NCI-H1930 (cell line): ENCODE results near the gene CORT.

ENCODE experiments used
- DNase-seq, 2 experiments: peaks; one replicate each; lab custom pipeline; 2025; lab: John Stamatoyannopoulos, UW

Gene CORT

DNA sequence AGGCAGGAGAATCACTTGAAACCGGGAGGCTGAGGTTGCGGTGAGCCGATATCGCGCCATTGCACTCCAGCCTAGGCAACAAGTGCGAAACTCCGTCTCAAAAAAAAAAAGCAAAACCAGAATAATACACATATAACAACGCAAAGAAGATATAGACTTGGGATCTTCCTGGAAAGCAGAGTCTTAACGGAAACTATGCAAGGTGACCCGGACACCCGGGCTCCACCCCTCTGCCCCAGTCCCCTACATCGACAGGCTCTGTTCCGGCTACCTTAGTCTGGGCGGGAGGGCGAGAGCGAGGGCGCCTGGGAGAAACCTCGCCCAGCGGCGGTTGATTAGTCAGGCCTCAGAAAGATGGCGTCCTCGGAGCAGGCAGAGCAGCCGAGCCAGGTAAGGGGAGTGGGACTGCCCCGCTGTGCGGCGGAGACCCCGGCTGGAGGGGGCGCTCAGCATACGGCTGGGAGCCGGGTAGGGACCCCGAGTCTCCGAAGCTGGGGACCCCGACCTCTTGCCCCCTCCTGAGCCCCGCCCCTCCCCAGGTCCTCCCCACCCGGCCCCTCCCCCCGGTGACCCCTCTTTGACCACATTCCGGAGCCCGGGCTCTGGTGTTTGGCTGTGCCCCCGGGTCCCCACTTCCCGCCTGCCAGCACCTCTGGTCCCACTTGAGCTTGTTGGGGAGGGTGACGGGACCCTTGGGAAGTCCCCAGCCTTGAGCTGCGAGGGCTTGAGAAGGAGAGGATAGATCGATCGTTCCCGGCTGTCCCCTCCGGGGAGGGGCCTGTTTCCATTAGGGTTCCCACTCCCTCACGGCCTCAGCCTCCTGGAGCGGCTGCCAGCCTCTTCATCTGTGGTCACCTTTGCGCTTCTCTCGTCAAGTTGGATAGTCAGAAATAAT, 25.0 kb downstream of the CORT start, which contains the start of gene PEX14:
PEX14 (plus strand) TSS at position 338 of the 895 bp plus-strand sequence; CDS start at position 355, 17 bp downstream.
- peak; percentile 68 to 84 for DNase-seq

DNA sequence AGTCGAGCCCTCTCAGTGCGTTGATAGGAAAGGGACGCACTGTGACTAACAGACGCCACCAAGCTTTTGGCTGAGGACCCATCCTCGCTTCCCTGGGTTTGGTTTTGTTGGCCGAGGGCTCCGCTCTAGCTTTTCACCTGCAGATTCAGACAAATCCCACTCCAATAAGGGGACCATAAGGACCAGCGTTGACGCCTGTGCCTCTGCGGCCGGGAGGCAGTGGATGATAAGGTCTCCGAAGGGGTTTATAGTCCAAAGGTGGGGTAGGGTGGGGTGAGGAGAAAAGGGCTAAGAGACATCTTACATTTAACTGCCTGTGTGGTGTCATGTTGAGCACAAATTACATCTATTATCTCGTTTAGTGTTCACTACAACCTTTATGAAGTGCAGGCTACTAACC, 25.7 kb downstream of the CORT start:
- DNase-seq, result no peak

DNA sequence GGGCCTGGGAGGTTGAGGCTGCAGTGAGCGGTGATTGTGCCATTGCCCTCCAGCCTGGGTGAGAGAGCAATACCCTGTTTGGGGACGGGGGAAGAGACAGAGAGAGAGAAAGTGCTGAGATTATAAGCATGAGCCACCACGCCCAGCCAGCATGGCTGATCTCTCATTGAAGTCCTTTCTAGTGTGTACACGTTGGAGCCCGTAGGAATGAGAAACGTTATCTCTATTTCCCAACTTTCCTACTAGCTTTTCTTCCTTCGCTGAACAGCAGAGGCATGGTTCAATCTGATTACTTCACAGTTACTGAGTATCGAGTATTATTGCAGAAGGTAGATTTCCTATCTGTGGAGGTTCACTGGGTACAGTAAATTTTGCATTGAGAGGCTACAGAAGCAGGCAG, 29.5 kb downstream of the CORT start:
- DNase-seq, result no peak

DNA sequence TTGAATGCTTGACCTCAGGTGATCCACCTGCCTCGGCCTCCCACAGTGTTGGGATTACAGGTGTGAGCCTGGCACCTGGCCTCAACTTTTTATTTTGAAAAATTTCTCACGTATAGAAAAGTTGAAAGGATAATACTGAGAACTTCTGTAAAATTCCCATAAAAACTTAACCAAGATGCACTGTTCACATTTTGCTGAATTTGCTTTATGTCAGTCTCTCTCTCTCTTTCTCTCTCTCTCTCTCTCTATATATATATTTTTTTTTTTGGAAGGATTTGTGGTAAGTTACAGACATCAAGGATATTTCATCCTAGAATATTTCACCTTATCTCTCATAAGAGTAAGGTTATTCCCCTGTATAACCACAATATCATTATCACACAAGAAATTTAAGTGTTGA, 30.8 kb downstream of the CORT start:
- no peak for DNase-seq

DNA sequence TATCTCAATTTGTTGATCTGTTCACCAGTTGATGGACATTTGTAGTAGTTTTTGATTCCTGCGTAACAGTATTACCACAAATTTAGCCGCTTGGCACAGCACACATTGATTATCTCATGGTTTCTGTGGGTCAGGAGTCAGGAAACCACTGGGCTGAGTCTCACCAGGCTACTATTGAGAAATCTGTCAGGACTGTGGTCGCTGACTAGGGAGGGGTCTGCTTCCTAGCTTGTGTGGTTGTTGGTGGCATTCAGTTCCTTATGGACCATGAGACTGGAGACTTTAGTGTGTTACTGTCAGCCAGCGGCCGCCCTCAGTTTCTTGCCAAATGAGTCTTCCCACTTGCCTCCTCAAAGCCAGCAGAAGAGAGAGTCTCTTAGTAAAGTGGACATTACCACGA, 34.7 kb downstream of the CORT start:
- no peak for DNase-seq

DNA sequence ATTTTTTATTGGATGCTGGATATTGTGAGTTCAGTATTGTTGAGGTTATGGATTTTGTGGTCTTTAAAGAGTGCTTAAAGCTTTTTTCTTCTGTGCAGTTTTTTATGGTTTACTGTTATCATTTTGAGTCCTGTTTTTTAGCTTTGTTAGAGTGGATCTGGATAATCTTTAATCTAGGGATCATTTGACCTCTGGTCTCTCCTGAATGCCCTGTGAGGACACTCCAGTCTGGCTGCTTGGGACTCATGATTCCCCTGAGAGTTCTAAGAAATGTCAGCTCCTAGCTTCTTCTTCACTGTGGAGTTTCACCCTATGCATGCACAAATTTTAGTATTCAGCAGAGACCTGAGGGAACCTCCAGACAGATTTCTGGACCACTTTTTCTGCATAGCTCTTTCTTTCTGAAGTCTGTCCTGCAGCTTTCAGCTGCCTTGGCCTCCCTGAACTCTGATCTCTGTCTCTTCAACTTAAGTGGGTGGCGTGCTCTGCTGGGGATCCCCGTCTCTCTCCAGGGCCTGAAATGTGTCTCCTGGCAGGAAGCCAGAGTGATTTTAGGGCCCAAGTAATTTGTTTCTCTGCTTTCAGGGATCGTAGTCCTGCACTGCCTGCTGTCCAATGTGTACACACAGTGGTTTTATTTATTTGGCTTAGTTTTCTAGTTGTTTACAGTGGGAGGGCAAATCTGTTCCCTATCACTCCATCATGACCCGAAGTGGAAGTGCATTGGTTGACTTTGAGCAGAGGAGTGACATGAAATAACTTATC, 39.6 kb downstream of the CORT start:
- no peak for DNase-seq

DNA sequence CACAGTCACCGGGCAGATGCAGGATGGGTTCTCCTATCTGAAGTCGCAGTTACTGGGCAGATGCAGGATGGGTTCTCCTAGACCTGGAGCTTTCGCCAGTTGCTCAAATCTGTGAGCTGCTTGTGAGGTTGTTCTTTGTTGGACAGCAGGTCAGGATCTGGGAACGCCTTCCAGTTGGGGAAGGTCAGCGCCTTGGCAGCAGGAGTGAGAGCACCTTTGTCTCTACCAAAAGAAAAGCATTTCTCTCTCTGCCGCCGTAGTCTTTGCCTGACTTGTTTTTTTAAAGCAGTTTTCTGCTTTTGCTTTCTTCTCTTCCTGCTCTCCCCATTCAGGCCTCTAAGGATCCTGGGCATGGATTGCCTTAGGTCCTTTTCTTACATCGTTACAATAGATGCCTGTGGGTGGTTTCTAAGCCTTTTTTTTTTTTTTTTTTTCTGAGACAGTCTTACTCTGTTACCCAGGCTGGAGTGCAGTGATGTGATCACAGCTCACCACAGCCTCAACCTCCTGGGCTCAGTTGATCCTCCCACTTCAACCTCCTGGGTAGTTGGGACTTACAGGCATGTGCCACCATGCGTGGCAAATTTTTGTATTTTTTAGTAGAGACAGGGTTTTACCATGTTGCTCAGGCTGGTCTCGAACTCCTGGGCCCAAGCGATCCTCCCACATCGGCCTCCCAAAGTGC, 40.6 kb downstream of the CORT start:
- no peak for DNase-seq

DNA sequence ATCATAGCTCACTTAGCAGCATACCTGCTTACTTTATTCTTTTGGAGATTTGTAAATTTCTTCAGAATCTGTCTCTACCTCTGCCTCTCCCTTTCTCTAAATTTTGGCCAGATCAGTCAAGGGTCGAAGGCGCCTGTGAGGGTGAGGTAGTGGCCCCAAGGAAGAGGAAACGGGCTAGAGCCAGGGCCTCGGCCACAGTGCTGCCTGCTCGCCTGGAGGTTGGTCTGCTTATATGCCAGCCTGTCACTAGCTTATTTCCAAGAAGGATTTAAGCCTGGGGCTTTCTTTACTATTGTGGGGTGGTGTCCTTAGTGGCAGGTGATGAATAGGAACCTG, 44.6 kb downstream of the CORT start:
- DNase-seq, result no peak

DNA sequence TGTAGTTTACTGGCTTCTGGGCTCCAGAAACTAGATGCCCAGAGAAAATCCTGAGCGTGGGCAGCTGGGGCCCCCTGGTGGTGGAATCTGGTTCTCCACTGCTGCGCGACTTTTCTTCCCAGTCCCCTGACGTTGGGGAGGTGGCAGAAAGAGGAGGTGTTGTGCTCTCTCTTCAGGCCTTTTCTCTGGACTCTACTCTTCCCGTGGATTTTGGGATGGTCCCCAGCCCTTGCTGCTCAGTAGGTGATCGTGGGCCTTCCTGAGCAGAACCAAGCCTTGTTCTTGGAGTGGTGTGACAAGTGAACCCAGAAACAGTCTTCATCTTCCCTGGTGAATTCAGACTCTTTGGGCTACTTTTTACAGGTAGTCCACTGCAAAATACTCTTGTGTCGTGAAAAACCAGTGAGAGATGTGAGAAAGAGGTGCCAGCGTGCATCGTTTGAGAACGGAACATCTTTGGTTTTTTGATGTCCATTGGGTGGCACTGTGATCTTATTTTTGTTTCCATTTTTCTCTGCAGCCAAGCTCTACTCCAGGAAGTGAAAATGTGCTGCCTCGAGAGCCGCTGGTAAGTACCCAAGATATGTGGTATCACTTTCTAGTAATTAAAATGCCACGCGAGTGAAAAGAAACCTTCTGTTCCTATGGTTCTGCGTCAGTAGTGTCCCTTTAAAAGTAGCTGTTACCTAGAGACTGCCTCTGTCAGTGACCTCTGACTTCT, 45.1 kb downstream of the CORT start:
- DNase-seq, result peak; percentile 10 to 48

DNA sequence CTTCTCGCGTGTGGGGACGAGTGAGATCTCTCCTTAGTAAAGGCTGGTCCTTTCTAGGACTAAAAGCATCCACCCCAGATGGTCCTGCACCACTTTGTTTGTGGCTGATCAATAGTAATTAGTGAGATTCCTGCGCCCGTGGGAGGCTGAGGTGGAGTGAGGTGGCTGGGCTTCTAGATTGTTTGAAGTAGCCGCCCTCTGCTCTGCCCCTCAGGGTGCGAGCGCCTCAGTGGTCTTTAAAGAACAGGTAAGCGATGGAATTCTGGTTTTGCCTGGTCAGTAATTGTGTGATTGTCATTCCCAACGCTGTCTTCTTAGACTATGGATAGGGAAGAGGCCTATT, 45.6 kb downstream of the CORT start:
- DNase-seq, result no peak

DNA sequence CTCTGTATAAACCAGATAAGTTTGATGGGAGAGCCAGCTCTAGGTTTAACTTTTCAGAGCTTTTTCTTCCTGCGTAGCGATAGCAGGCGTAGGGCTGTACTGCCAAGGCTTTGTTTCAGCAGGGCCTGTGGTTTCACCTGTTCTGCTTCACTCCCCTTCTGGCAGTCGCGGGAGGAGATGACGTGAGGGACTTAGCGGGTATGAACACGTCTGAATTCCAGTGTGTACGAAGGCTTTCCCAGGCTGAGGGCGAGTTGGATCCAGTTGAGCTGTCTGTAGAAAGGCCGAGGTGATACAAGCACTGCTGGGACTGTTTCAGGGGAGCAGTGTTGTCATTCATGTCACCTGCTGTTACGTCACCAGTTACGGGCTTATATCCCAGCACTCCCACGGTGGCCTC, 46.1 kb downstream of the CORT start:
- DNase-seq, result no peak

DNA sequence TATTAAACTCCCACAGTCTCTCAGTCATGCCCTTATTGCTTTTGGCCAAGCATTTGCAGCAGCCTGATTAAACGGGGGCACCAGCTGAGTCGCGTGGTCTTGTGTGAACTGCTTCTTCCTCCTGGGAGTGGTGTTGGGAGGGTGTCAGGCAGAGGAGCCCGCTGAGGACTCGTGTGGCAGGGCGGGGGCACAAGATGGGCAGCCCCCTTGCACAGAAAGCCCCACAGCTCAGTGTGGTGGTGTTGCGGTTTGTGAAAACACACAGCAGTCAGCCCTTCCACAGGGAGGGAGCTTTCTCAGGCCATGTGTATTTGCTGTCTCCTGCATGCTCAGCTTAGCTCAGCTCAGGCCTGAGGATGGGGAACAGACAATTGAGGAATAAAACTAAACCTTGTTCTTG, 47.3 kb downstream of the CORT start:
- no peak for DNase-seq

DNA sequence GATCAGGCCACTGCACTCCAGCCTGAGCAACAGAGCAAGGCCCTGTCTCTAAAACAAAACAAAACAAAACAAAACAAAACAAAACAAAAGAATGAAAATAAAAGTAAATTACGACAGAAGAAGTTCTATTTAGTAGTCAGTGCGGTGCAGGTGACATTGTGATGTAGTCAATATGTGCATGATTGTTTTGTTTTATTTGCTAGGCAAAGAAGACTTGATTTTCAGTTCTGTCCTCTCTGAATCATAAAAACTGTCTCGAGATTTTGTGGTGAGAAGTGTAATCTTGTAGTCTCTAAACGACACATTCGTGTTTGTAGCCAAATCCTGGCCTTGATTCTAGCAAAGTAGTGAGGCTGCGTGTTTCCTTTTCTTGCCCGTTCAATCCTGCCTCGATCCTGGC, 48.4 kb downstream of the CORT start:
- DNase-seq, result no peak
